ENCODE measurements around the gene EQTN.

DNA sequence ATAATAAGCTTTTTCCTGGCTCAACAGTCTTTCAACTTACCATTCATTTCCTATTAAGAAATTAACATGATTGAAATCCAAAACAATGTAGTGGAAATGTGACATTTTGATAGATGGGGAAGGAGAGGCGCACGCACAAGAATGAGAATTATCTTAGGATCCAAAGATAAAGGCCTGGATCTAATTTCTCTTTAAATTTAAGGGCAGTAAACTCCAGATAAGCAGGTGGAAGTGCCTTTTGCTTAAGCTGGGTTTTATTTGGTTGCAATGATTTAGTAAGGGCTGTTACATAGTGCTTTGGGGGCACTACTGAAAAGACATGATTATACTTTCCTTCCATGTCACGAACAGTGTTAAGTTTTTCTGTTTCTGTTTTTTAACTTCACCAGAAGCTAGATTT lies 17.3 kb downstream of the EQTN start:
- TF ChIP-seq POLR2A (IDR thresholded peaks at IDR 0.05; ENCODE audit: low read depth, low read length) (no peak), POLR2AphosphoS5 (IDR thresholded peaks at IDR 0.05; ENCODE audit: low read depth, low read length) (no peak)

Data from GM12891 (cell line).